NT2/D1 (cell line): Measurements from ENCODE around the gene FBXO17.

Experiments used
- DNase-seq: peaks from one replicate; pipeline ENCODE4 v3.0.0-alpha.2; 2011; ENCODE audit warnings: low read depth, low spot score
- H3K27me3 ChIP-seq: 2 replicates; pipeline ENCODE4 v1.6.0; 2011; ENCODE audit warnings: mild to moderate bottlenecking; ENCODE audit not compliant: insufficient read length, insufficient read depth
- H3K36me3 ChIP-seq: 2 replicates; pipeline ENCODE4 v1.6.1; 2011; ENCODE audit warnings: mild to moderate bottlenecking, low read length, mixed read lengths; ENCODE audit not compliant: insufficient read depth, insufficient read length
- H3K4me1 ChIP-seq: 2 replicates; pipeline ENCODE4 v1.5.1; 2011; ENCODE audit not compliant: insufficient read depth, insufficient read length
- H3K4me3 ChIP-seq: 2 replicates; pipeline ENCODE4 v1.5.1; 2011; ENCODE audit warnings: low read depth; ENCODE audit not compliant: insufficient read length
- H3K9ac ChIP-seq: 2 replicates; pipeline ENCODE4 v1.6.0; 2011; ENCODE audit warnings: low read depth; ENCODE audit not compliant: insufficient read length
- H3K9me3 ChIP-seq: 2 replicates; pipeline ENCODE4 v1.5.1; 2011; ENCODE audit warnings: mild to moderate bottlenecking, low read length; ENCODE audit not compliant: insufficient read depth
- SUZ12 ChIP-seq: IDR thresholded peaks from 2 replicates; pipeline ENCODE4 v1.6.1; 2011; ENCODE audit not compliant: insufficient read length, insufficient read depth; ENCODE audit errors: extremely low read depth
- YY1 ChIP-seq: IDR thresholded peaks from 2 replicates; pipeline ENCODE4 v1.6.1; 2011; ENCODE audit not compliant: insufficient read length, insufficient read depth
- ZNF274 ChIP-seq: IDR thresholded peaks from 2 replicates; pipeline ENCODE4 v1.6.1; 2011; ENCODE audit warnings: mild to moderate bottlenecking, low read depth, low read length

The FBXO17 gene

DNA sequence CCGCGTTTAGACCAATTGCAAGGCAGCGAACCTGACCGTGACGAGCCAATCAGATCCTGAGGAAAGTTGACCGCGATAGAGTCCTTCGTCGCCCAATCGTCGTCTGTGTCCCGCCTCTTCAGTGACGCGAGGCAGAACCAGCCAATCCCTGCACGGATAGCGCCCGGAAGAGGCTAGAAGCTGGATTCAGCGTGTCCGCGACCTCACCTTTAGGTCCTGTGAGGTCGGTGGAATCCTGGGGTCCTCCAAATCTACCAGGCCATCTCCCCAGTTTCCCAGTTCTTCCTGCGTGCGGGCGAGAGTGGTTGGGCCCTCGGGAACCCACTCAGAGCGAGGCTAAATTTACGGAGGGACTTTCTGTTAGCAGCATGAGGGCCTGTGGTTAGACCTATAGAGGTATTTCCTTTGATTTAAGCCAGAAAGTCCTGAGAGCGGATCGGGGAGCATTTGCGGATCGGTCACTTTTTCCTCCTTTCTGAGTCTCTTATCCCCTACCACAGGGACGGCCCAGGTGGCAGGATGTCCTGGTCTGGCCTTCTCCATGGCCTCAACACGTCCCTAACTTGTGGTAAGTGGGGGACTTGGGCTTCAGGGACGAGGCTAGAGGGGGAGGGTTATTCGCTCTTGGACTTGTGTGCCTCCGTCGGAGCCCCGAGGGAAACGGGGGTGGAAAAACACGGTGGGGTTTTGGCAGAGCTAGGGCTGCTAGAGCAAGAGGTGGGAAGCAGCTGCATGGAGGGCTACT lies 44.6 kb downstream of the FBXO17 start, which contains the start of gene MRPS12:
TSS of gene MRPS12 (plus strand) at position 169 of the 745 bp plus-strand sequence. CDS start at position 520, 351 bp downstream.
- H3K36me3 ChIP-seq: peaks cover 49% of the 10 kb centered on the region

DNA sequence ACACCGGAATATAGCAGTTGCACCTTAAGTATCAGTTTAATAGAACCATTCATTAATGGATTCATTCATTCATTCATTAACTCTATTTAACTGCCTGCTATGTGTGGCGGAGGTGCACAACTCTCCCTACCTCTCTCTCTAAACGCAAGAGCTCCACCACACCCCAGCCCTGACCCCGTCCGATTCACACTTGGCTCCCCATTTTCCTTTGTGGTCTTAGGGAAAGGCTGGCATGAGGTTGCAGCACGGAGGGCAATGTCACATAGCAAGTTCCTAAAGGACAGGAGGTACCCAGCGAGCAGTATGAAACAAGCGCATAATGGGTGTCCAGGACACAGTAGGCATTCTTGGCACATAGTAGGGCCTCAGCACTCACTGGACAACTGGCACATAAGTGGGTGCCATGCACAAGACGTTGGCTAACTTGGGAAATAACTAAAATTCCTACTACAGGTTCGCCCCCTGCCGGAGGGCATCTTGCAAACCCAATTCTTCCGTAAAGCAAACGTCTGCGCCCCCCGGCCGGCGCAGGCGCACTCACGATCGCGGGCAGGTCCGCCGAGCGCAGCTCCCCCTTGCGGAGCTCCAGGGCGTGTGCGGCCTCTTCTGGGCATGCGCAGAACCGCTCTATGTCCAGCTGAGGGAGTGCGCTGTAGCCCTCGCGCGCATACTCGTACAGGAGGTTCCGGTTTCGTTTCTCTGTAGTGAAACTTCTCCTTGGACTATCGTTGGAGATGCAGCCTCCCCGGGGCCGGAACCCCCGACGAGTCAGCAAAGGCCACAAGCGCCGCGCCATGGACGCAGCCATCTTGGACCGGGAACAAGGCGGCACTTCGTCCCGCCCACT lies 45.4 kb downstream of the FBXO17 start, which contains the start of gene SARS2:
TSS of gene SARS2 (minus strand) at position 835 of the 847 bp plus-strand sequence. CDS start at position 808, 27 bp downstream.
- no peaks in the 10 kb centered on the region for H3K27me3 ChIP-seq
- peak; percentile 87 for DNase-seq
- H3K36me3 ChIP-seq: peaks cover 57% of the 10 kb centered on the region
- peak within 1 kb of the TSS; percentile 94 for H3K4me3 ChIP-seq
- H3K4me1 ChIP-seq: peaks cover 4% of the 10 kb centered on the region
- H3K9me3 ChIP-seq: peaks cover 18% of the 10 kb centered on the region
- TF ChIP-seq SUZ12: no peak
- no peak for TF ChIP-seq ZNF274
- TF ChIP-seq YY1: peak; percentile 83
- H3K9ac ChIP-seq: peak within 1 kb of the TSS; percentile 79

More for the DNA sequence above, 44.6 kb downstream of the FBXO17 start, which contains the start of gene MRPS12:
- Histone ChIP-seq H3K9me3 (peaks cover 24% of the 10 kb centered on the region), H3K27me3 (no peaks in the 10 kb centered on the region), H3K4me1 (peaks cover 4% of the 10 kb centered on the region), H3K9ac (peak within 1 kb of the TSS; percentile 79), H3K4me3 (peak within 1 kb of the TSS; percentile 94)
- DNase-seq: peak; percentile 98
- TF ChIP-seq ZNF274 (no peak), SUZ12 (no peak), YY1 (no peak)

DNA sequence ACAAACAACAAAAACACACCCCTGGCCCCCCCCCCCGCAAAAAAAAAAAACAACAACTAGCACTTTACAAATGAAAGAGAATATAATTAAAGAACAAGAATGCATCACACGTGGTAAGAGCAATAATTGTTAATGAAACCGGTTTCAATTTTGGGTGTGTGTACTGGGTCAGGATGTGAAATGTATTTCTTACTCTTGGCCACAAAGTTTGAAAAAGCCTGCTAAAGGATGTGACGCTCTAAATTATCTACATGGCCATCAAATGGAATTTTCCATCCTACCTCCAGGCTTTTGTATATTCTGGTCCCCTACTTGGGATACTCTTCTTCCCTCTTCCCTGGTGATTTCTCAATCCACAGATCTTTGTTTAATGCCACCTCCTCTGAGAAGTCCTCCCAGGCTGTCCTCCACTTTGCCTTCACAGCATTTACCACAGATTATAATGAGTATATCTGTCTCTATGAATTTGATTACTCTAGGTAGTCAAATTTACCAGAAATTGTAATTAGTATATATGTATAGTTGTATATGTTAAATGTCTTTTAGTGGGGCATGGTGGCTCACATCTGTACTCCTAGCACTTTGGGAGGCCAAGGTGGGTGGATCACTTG lies 47.0 kb downstream of the FBXO17 start:
- H3K4me3 ChIP-seq: no peak overlapping the region
- no peak overlapping the region for H3K9ac ChIP-seq
- H3K27me3 ChIP-seq: no peaks in the 10 kb centered on the region
- TF ChIP-seq SUZ12 (no peak), YY1 (no peak), ZNF274 (no peak)
- H3K9me3 ChIP-seq: 0 out of 2 replicates have a peak, but pooled peaks cover 2% of the 10 kb centered on the region
- no peak for DNase-seq
- H3K4me1 ChIP-seq: peaks cover 4% of the 10 kb centered on the region
- peaks cover 54% of the 10 kb centered on the region for H3K36me3 ChIP-seq

DNA sequence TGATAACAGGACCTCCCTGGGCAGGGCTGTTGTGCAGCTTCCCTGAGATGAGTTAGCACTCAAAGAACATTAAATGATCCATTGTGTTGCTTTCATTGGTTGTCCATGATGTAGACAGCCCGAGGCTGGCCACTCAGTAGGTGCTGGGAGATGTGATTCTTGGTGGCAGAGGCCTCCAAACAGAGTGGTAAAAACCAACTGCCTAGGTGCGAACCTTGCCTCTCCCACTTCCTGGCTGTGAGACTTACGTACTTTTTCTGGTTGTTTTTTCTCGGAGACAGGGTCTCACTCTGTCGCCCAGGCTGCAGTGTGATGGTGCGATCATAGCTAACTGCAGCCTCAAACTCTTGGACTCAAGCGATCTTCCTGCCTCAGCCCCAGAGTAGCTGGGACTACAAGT lies 51.2 kb downstream of the FBXO17 start:
- TF ChIP-seq ZNF274 (no peak), YY1 (no peak), SUZ12 (no peak)
- Histone ChIP-seq H3K27me3 (no peaks in the 10 kb centered on the region), H3K36me3 (peaks cover 56% of the 10 kb centered on the region), H3K9me3 (no peaks in the 10 kb centered on the region), H3K9ac (no peak overlapping the region), H3K4me1 (no peaks in the 10 kb centered on the region), H3K4me3 (no peak overlapping the region)
- DNase-seq: no peak

DNA sequence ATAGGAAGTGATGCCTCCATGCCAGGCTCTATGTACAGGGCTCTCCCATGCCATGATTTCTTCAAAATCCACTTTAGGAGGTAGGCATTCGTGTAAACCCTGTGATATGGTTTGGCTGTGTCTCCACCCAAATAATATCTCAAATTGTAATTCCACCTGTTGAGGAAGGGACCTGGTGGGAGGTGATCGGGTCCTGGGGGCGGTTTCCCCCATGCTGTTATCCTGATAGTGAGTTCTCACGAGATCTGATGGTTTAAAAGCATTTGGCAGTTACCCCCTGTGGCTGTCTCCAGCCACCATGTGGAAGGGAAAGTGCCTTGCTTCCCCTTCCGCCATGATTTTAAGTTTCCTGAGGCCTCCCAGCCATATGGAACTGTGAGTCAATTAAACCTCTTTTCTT lies 53.1 kb downstream of the FBXO17 start:
- H3K9ac ChIP-seq: no peak overlapping the region
- H3K36me3 ChIP-seq: peaks cover 52% of the 10 kb centered on the region
- H3K9me3 ChIP-seq: no peaks in the 10 kb centered on the region
- DNase-seq: no peak
- TF ChIP-seq YY1 (no peak), ZNF274 (no peak), SUZ12 (no peak)
- H3K27me3 ChIP-seq: no peaks in the 10 kb centered on the region
- H3K4me3 ChIP-seq: no peak overlapping the region
- H3K4me1 ChIP-seq: peaks cover 3% of the 10 kb centered on the region

DNA sequence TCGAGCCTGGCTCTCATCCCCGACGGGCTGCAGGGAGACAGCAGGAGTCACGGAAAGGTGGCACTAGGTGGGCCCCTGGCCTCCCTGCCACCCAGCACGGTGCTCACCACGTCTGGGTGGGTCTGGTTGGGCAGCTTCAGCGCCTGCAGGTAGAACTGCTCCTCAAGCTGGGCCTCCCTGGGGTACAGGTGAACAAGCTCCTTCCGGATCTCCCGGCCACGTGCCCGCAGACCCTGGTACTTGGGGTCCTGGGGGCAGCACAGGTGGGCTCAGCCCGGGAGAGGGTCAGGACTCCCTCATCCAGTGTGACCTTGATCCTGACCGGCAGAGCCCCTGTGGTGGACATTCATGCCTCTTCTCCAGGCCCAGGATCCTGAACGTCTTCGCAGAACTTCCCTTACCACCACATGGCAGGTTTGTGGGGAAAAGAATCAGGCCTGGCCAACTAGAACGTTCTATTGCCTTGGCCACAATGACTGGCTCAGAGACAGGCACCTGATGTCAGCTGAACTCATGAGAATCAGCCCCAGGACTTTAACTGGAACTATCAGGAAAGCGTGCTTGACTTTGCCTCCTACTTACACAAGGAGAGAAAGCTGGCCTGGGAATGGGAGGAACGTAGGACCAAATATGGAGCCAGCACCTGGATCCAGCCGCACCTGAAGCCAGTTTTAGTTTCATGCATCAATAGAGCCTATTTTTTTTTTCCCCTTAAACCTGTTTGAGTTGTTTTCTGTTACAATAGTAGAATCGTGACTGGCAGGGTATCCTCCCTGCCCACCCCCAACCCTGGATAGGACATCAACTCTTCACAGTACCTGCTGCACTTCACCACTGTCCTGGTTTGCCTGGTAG lies 53.9 kb downstream of the FBXO17 start:
- H3K4me1 ChIP-seq: peaks cover 3% of the 10 kb centered on the region
- H3K36me3 ChIP-seq: peaks cover 47% of the 10 kb centered on the region
- no peak overlapping the region for H3K4me3 ChIP-seq
- DNase-seq: no peak
- no peaks in the 10 kb centered on the region for H3K27me3 ChIP-seq
- no peak for TF ChIP-seq SUZ12
- TF ChIP-seq YY1: no peak
- TF ChIP-seq ZNF274: no peak
- no peaks in the 10 kb centered on the region for H3K9me3 ChIP-seq
- H3K9ac ChIP-seq: no peak overlapping the region
